Measurements from ENCODE around the gene NEFH.

NEFH gene

GRCh38 chr22:29503811-29504372, 23.9 kb downstream of the NEFH start:
- DNase-seq: no peak

GRCh38 chr22:29509298-29509697, 29.3 kb downstream of the NEFH start:
- no peak for DNase-seq

GRCh38 chr22:29509815-29510214, 29.8 kb downstream of the NEFH start:
- no peak for DNase-seq

- no peak for DNase-seq
Observed at GRCh38 chr22:29510542-29510941, 30.5 kb downstream of the NEFH start.

- no peak for DNase-seq
Observed at GRCh38 chr22:29511126-29511862, 31.3 kb downstream of the NEFH start.

- no peak for DNase-seq
Observed at GRCh38 chr22:29512031-29512430, 32.0 kb downstream of the NEFH start.

- DNase-seq: no peak
Observed at GRCh38 chr22:29517215-29517908, 37.3 kb downstream of the NEFH start.

- no peak for DNase-seq
Observed at GRCh38 chr22:29518427-29518826, 38.4 kb downstream of the NEFH start.

GRCh38 chr22:29519996-29520395, 40.0 kb downstream of the NEFH start:
- DNase-seq: no peak

- no peak for DNase-seq
Observed at GRCh38 chr22:29520851-29521250, 40.8 kb downstream of the NEFH start.

GRCh38 chr22:29521526-29521925, 41.5 kb downstream of the NEFH start:
- no peak for DNase-seq

- DNase-seq: no peak
Observed at GRCh38 chr22:29523761-29524160, 43.7 kb downstream of the NEFH start.

GRCh38 chr22:29524442-29525191, 44.6 kb downstream of the NEFH start:
- DNase-seq: no peak

GRCh38 chr22:29528144-29528543, 48.1 kb downstream of the NEFH start:
- DNase-seq: no peak

GRCh38 chr22:29530716-29531115, 50.7 kb downstream of the NEFH start:
- DNase-seq: no peak

- no peak for DNase-seq
Observed at GRCh38 chr22:29531419-29531818, 51.4 kb downstream of the NEFH start.

GRCh38 chr22:29536411-29536810, 56.4 kb downstream of the NEFH start:
- DNase-seq: no peak

GRCh38 chr22:29539105-29539504, 59.1 kb downstream of the NEFH start:
- no peak for DNase-seq
